GM18526 (cell line): ENCODE measurements around the gene YAF2.

Experiments used
- POLR2A ChIP-seq: IDR thresholded peaks from 3 replicates; pipeline ENCODE4 v1.6.1; 2011; ENCODE audit not compliant: insufficient read length; ENCODE audit errors: extremely low read depth

The YAF2 gene

DNA sequence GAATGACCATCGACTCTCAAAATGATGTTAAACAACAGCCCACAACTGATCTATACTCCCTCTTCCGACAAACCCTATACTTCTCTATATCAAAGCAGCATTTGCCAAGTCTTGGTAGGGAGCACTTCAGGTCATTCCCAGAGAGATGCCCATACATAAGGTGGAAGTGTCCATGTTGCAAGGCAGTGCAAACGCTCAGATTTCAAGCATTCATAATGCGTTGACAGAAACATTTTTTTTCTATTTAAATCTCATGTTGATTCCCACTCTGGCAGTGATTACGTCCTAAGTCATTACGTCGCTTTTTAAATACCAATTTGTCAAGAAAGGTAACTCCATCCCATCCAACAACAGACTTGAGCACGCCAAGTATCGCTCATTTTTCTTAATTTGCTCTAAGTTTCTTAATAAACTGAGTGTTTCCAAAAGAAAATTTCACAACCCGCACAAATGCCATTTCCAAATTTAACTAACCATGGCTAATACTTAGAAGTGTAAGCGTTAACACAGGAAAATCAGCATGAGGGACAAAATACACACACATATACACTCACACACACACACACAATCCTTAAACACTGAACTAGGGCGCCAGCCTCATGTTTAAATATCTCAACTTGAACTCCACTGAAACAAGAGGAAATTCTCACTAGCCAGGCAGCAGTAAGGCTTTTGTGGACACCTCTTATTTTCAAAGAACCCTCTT, 94.4 kb downstream of the YAF2 start:
- TF ChIP-seq POLR2A, result no peak

- no peak for TF ChIP-seq POLR2A
Measured at GRCh38 chr12:42141981-42142606, 96.0 kb downstream of the YAF2 start.

DNA sequence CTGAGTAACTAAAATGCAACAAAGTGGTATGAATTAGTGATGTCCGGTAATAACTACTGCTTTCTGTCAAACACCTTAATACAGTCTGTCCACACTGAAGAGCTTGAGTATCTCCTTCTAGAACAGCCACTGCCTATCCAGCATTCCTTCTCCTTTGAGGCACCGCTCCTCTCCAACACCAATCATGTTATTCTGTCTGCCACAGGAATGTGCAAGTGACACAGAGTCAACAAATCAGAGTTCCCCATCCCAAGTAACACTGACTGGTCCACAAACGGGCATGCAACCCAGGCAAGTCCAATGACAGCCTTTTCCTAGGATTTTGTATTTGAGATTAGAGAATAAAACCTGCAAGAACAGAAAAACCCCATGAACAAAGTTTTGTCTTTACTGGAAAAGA, 97.1 kb downstream of the YAF2 start:
- no peak for TF ChIP-seq POLR2A

- TF ChIP-seq POLR2A, result no peak
Measured at GRCh38 chr12:42135259-42135814, 102.7 kb downstream of the YAF2 start.

- TF ChIP-seq POLR2A, result no peak
Measured at GRCh38 chr12:42130672-42131402, 107.2 kb downstream of the YAF2 start.

DNA sequence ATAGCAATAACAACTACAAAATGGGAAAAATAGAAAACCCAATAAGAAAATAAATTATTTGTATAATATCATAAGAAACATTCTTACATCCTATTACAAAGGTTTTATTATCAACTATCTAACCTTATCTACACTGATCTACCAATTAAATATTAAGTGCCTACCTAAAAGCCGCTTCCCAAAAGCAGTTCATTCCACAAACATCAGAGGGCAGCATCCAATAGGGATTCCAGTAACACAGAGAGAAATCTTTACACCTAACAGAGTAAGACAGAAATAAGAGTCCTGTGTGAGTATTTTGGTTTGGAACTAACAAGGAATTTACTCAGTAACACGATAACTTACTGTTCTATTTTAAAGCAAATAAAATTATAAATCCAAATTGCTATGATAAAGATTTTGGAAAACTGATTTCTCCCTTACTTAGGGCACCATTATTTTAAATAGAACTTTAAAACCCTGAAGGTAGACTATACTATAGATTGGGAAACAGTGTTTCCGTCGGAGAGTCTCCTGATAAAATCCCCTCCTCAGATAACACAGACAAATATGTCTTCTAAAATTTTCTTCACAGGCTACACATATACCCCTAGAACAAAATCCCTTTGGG, 108.3 kb downstream of the YAF2 start:
- TF ChIP-seq POLR2A, result no peak

DNA sequence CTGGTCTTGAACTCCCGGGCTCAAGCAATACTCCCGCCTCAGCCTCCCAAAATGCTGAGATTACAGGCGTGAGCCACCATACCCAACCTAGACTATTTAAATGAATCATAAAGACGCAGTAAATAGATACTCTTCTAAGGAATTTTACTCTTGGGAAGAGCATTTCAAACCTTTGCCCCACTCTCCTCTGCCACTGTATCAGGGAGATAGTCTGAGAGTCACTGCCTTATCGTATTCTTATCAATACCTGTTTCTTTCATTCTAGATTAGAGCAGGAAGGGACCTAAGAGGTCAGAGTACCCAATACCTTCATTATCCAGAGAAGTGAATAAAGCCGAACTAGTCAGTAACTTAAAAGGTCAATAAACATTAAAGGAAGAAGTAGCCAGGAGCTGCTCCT, 109.2 kb downstream of the YAF2 start:
- TF ChIP-seq POLR2A, result no peak

- TF ChIP-seq POLR2A, result no peak
Measured at GRCh38 chr12:42128327-42128726, 109.7 kb downstream of the YAF2 start.

GRCh38 chr12:42126963-42127362, 111.1 kb downstream of the YAF2 start:
- no peak for TF ChIP-seq POLR2A

DNA sequence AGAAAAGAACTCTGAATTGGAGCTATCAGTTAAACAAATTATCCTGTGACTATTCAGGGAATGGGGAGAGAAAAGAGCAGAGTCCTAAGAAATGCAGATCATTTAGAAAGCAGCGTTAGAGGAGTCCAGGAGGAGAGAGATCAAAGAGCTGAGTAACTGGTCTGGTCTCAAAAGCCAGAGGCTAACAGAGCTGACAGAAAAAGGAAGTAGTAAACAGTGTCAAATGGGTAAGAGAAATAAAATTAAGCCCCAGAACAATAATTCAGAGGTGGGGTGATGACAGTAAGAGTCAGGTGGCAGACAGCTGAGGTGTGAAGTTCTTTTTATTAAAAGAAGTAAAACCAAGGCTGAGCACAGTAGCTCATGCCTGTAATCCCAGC, 112.7 kb downstream of the YAF2 start:
- no peak for TF ChIP-seq POLR2A

DNA sequence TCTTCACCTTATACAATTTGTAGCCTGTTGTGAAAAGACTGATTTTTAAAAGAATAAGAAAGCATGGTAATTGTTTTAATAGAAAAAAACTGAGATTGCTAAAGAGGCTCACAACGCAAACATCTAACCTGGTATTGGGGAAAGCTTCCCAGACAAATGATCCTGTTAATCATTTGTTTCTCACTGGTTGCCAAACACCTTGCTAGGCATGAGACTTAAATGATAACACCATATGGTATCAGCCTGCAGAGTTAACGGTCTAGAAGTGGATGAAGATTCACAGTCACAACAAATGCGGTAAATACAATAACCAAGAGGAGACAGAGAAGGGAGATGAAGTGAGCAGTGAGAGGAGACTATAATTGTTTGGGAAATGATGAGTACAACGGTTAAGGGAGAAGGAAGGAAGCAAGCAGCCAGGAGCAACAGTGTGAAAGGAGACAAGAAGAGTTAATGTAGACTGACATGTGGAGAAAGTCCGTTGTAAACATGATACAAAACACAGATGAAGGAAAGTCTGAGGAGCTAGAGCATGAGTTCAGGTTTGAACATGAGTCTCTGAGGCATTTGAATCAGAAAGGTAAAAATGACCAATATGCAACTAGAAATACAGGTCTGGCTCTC, 113.2 kb downstream of the YAF2 start:
- no peak for TF ChIP-seq POLR2A

DNA sequence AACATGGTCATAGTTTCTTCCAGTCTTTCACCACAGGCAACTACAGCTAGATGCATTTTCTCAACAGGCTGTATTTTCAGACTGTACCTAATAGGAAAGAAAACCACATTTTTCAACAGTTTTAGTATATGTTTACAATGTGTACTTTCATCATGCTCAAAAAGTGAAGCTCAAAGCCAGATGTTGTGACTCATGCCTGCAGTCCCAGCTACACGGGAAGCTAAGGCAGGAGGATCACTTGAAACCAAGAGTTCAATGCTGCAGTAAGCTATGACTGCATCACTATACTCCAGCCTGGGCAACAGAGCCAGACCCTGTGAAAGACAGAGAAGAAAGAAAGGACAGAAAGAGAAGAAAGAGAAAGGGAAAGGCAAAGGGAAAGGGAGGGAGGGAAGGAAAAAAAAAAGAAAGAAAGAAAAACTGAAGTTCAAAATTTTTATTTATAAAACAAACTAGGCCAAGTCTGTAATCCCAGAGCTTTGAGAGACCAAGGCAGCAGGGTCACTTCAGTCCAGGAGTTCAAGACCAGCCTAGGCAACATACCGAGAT, 118.9 kb downstream of the YAF2 start:
- no peak for TF ChIP-seq POLR2A

- no peak for TF ChIP-seq POLR2A
Measured at GRCh38 chr12:42118136-42118879, 119.7 kb downstream of the YAF2 start.

DNA sequence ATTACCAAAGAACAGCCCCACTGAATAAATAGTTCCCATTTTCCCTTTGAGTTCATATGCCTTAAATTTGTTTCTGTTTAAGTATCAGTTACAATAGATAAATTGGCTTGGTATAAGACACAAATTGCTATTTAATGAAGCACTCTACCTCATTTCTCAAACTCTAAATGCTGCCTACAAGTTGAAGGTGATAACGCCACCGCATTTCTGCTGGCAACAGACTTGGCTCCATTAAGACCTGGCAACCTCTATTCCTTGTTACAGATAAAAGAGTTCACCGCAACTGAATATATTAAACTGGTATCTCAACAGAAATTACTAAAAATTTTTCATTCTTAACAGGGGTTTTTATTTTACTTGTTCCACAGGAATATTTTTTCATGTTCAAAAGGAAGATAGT, 129.0 kb downstream of the YAF2 start:
- no peak for TF ChIP-seq POLR2A
